ENCODE results near the gene UCKL1. TPM values are rescaled to one million over a fixed set of nuclear protein-coding genes. Genes with fewer than 3 reads are reported as not detected.
A peak's percentile ranks its signal among the peaks of the same experiment; 100 is the strongest.

UCKL1 gene
- polyA plus RNA-seq, 3 donors: 10.9 to 65.8 (median 14.5) TPM

- Histone ChIP-seq H2AFZ (ENCODE audit: insufficient read depth, low read depth, low read length, poor library complexity, severe bottlenecking) (no peak overlapping the region), H3K79me2 (ENCODE audit: insufficient read depth, low read length) (peaks cover 100% of the 10 kb centered on the region), H3K27me3 (ENCODE audit: control insufficient read depth in 2 of 2, insufficient read depth in 2 of 2, low read length in 2 of 2) (no peaks in the 10 kb centered on the region), H3K4me3 (replicated peaks in 1 of 3; ENCODE audit: low read depth in 2 of 3, low read length in 3 of 3) (no peak overlapping the region), H3K27ac (ENCODE audit: low read depth in 1 of 2, low read length in 2 of 2) (peak overlapping the region; percentile 46 to 76), H3K9me3 (replicated peaks in 1 of 2; ENCODE audit: control insufficient read depth in 1 of 2, insufficient read depth in 1 of 2, low read length in 2 of 2) (peaks cover 0 to 5% of the 10 kb centered on the region in 2 donors), H3K4me1 (ENCODE audit: control insufficient read depth in 1 of 2, insufficient read depth in 2 of 2, low read length in 2 of 2) (peaks cover 38 to 49% of the 10 kb centered on the region in 2 donors), H3K36me3 (replicated peaks in 1 of 2; ENCODE audit: control insufficient read depth in 1 of 2, insufficient read depth in 2 of 2, low read length in 2 of 2) (peaks cover 6 to 25% of the 10 kb centered on the region in 2 donors), H4K20me1 (ENCODE audit: insufficient read depth, low read length) (peaks cover 100% of the 10 kb centered on the region), H3K9ac (ENCODE audit: insufficient read depth, low read length, poor library complexity, severe bottlenecking) (no peak overlapping the region), H3K4me2 (replicated peaks; ENCODE audit: extremely low read depth, low read length, poor library complexity, severe bottlenecking) (peak overlapping the region; percentile 1)
- peak; percentile 51 to 65 (median 52) for DNase-seq
- Mint-ChIP-seq H3K9me3 (peaks cover 2 to 13% (median 5%) of the 10 kb centered on the region in 7 donors), H3K27me3 (ENCODE audit: low read depth in 3 of 3) (no peaks in the 10 kb centered on the region), H3K27ac (peak overlapping the region; percentile 46 to 92 (median 84)), H3K4me1 (peaks cover 62% of the 10 kb centered on the region), H3K4me3 (peak overlapping the region; percentile 34 to 51), H3K36me3 (peaks cover 17 to 48% of the 10 kb centered on the region in 2 donors)
- intact Hi-C loops (cut with micrococcal nuclease): no loop called here
- 3% methylated on average over 6 of the region's 12 CpGs for WGBS (ENCODE audit: insufficient coverage)
- no peak for TF ChIP-seq CTCF (IDR thresholded peaks at IDR 0.05)
Observed at GRCh38 chr20:63911176-63911575, 45.0 kb downstream of the UCKL1 start.

- Histone ChIP-seq H3K79me2 (ENCODE audit: insufficient read depth, low read length) (peaks cover 100% of the 10 kb centered on the region), H3K9ac (ENCODE audit: insufficient read depth, low read length, poor library complexity, severe bottlenecking) (no peak overlapping the region), H3K27me3 (ENCODE audit: control insufficient read depth in 2 of 2, insufficient read depth in 2 of 2, low read length in 2 of 2) (no peaks in the 10 kb centered on the region), H3K9me3 (replicated peaks in 1 of 2; ENCODE audit: control insufficient read depth in 1 of 2, insufficient read depth in 1 of 2, low read length in 2 of 2) (no peaks in the 10 kb centered on the region), H3K27ac (ENCODE audit: low read depth in 1 of 2, low read length in 2 of 2) (peak overlapping the region; percentile 20 to 71), H4K20me1 (ENCODE audit: insufficient read depth, low read length) (peaks cover 100% of the 10 kb centered on the region), H3K4me1 (ENCODE audit: control insufficient read depth in 1 of 2, insufficient read depth in 2 of 2, low read length in 2 of 2) (peaks cover 50 to 63% of the 10 kb centered on the region in 2 donors), H3K4me3 (replicated peaks in 1 of 3; ENCODE audit: low read depth in 2 of 3, low read length in 3 of 3) (no peak overlapping the region), H2AFZ (ENCODE audit: insufficient read depth, low read depth, low read length, poor library complexity, severe bottlenecking) (no peak overlapping the region), H3K36me3 (replicated peaks in 1 of 2; ENCODE audit: control insufficient read depth in 1 of 2, insufficient read depth in 2 of 2, low read length in 2 of 2) (peaks cover 4 to 5% of the 10 kb centered on the region in 2 donors), H3K4me2 (replicated peaks; ENCODE audit: extremely low read depth, low read length, poor library complexity, severe bottlenecking) (no peak overlapping the region)
- Mint-ChIP-seq H3K4me3 (no peak overlapping the region), H3K9me3 (peaks cover 0 to 2% (median 0%) of the 10 kb centered on the region in 7 donors), H3K4me1 (peaks cover 74% of the 10 kb centered on the region), H3K36me3 (peaks cover 7 to 40% of the 10 kb centered on the region in 2 donors), H3K27ac (peak overlapping the region; percentile 13 to 78 (median 59)), H3K27me3 (ENCODE audit: low read depth in 3 of 3) (no peaks in the 10 kb centered on the region)
- 83% methylated on average over 16 of the region's 16 CpGs for WGBS (ENCODE audit: insufficient coverage)
- DNase-seq: no peak
- TF ChIP-seq CTCF (IDR thresholded peaks at IDR 0.05): no peak
- intact Hi-C loops (cut with micrococcal nuclease): loop anchor here (2.0 to 10.0 kb wide), 4 partner anchors 34 to 633 kb away; partner anchors contain the start of genes ARFGAP1 (in 1 of the 2) and PRPF6 (in 1 of the 2)
Observed at GRCh38 chr20:63908008-63908682, 48.1 kb downstream of the UCKL1 start.
